ENCODE measurements around the gene WASF3. TPM values are rescaled to one million over a fixed set of nuclear protein-coding genes. Genes with fewer than 3 reads are reported as not detected.

WASF3 gene
- total and polyA plus RNA-seq, 12 donors = 2.7 to 13.6 (median 8.8) TPM

DNA sequence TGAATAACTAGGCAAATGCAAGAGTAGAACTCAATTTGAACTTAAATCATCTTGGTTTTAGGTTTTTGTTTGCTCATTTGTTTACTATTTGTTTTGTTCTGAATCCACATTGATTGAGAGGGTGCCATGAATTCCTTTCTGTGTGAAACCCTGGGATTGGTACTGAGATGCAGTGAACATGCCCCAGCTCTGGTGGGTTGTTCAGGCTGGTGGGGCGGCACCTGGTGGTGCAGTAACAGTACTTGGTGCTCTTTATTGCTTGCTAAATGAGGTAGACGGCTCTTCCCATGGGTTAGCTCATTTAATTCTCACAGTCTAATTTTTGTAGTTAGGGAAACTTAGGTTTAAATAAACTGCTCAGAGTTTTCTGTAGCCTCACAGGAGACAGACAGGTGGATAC is 48.4 kb downstream of the WASF3 start:
- Histone ChIP-seq H3K27ac (peak overlapping the region in 2 of 10 donors; percentile 3 to 44), H3K9me3 (no peaks in the 10 kb centered on the region), H3K36me3 (no peaks in the 10 kb centered on the region), H3K4me1 (peaks cover 3 to 28% (median 15%) of the 10 kb centered on the region in 9 donors), H3K27me3 (no peaks in the 10 kb centered on the region), H3K4me3 (no peak overlapping the region)
- no peak for DNase-seq
- TF ChIP-seq, protein P1, sequence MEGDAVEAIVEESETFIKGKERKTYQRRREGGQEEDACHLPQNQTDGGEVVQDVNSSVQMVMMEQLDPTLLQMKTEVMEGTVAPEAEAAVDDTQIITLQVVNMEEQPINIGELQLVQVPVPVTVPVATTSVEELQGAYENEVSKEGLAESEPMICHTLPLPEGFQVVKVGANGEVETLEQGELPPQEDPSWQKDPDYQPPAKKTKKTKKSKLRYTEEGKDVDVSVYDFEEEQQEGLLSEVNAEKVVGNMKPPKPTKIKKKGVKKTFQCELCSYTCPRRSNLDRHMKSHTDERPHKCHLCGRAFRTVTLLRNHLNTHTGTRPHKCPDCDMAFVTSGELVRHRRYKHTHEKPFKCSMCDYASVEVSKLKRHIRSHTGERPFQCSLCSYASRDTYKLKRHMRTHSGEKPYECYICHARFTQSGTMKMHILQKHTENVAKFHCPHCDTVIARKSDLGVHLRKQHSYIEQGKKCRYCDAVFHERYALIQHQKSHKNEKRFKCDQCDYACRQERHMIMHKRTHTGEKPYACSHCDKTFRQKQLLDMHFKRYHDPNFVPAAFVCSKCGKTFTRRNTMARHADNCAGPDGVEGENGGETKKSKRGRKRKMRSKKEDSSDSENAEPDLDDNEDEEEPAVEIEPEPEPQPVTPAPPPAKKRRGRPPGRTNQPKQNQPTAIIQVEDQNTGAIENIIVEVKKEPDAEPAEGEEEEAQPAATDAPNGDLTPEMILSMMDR (IDR thresholded peaks at IDR 0.05) = no peak
- intact Hi-C loops (cut with DNase I) = no loop called here
- WGBS, 2 donors = 86 to 90% methylated on average over 2 of the region's 2 CpGs
- ATAC-seq = no peak

- H3K27me3 ChIP-seq = no peaks in the 10 kb centered on the region
- TF ChIP-seq, protein P1 (IDR thresholded peaks at IDR 0.05) = no peak
- H3K9me3 ChIP-seq = no peaks in the 10 kb centered on the region
- no peak for ATAC-seq
- no peaks in the 10 kb centered on the region for H3K36me3 ChIP-seq
- DNase-seq = no peak
- H3K4me3 ChIP-seq = no peak overlapping the region
- no peak overlapping the region for H3K27ac ChIP-seq
- peaks cover 0 to 22% (median 11%) of the 10 kb centered on the region in 9 donors for H3K4me1 ChIP-seq
- WGBS, 2 donors = 56 to 67% methylated on average over 4 of the region's 4 CpGs
- intact Hi-C loops (cut with DNase I) = no loop called here
Observed at GRCh38 chr13:26606631-26607030, 49.1 kb downstream of the WASF3 start.

- Histone ChIP-seq H3K4me3 (no peak overlapping the region), H3K27me3 (no peaks in the 10 kb centered on the region), H3K36me3 (no peaks in the 10 kb centered on the region), H3K27ac (no peak overlapping the region), H3K9me3 (no peaks in the 10 kb centered on the region), H3K4me1 (no peaks in the 10 kb centered on the region)
- ATAC-seq (no peak), DNase-seq (no peak)
- TF ChIP-seq, protein P1 (IDR thresholded peaks at IDR 0.05) = no peak
- intact Hi-C loops (cut with DNase I) = loop anchor here in 1 of 10 donors (5.0 kb wide), 1 partner anchor 57 kb away; the partner anchor contains the start of gene WASF3
- 71 to 75% methylated on average over 5 of the region's 5 CpGs for WGBS, 2 donors
Observed at GRCh38 chr13:26614721-26615120, 57.2 kb downstream of the WASF3 start.

DNA sequence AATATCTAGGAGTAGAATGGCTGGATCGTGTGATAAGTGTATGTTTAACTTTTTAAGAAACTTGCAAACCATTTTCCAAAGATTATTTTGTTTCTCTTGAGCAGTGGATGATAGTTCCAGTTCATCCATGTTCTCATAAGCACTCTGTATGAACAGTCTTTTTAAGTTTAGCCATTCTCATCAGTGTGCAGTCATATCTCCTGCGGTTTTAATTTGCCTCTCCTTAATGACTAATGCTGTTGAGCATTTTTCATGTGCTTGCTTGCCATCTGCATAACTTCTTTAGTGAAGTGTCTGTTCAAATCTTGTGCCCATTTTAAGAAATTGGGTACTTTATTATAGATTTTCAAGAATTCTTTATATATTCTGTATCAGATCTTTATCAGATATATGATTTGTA is 58.6 kb downstream of the WASF3 start:
- no peaks in the 10 kb centered on the region for H3K27me3 ChIP-seq
- WGBS, 2 donors = 86 to 91% methylated on average over 2 of the region's 2 CpGs
- H3K9me3 ChIP-seq = no peaks in the 10 kb centered on the region
- DNase-seq (no peak), ATAC-seq (no peak)
- H3K4me1 ChIP-seq = no peaks in the 10 kb centered on the region
- intact Hi-C loops (cut with DNase I) = no loop called here
- no peak overlapping the region for H3K4me3 ChIP-seq
- no peak overlapping the region for H3K27ac ChIP-seq
- TF ChIP-seq, protein P1 (IDR thresholded peaks at IDR 0.05) = no peak
- H3K36me3 ChIP-seq = no peaks in the 10 kb centered on the region

Measured in heart right ventricle (tissue), 16 donors.